GM18502 (cell line): ENCODE measurements around the gene B3GNT5.

Experiments
- ATAC-seq: cut with Tn5 transposase; IDR thresholded peaks from one replicate; pipeline ENCODE4 v1.9.1; 2021; ENCODE audit warnings: mild to moderate bottlenecking; ENCODE audit not compliant: unreplicated experiment, poor library complexity

Gene B3GNT5, protein sequence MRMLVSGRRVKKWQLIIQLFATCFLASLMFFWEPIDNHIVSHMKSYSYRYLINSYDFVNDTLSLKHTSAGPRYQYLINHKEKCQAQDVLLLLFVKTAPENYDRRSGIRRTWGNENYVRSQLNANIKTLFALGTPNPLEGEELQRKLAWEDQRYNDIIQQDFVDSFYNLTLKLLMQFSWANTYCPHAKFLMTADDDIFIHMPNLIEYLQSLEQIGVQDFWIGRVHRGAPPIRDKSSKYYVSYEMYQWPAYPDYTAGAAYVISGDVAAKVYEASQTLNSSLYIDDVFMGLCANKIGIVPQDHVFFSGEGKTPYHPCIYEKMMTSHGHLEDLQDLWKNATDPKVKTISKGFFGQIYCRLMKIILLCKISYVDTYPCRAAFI

DNA sequence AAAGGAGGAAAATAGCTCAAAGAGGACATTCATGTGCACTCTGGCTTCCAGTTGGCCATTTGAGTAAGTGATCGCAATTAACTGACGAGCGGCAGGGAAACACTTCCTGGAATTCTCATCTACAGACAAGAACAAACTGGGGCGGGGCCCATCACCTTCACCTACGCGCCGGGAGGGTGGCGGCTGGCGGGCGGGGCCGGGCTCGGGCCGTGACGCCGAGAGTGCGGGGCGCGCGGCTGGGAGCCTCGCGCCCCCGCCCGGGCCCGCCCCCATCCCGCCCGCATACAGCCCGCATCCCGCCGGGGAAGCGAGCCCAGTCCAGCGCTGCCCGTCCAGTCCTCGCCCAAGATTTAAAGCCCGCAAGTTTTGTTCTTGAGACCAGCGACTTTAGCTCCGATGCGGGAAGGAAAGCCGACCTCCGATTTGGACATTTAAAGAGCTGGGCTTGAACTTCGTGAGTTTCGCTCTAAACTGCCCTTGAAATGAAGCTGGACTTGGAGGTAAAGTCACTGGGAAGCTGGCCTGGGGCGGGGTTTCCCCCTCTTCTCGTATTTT lies at the start of gene B3GNT5:
Gene B3GNT5, plus strand, starts transcription at position 281 of the 555 bp plus-strand sequence. CDS start 16,546 bp downstream, outside the sequence.
- no peak for ATAC-seq

DNA sequence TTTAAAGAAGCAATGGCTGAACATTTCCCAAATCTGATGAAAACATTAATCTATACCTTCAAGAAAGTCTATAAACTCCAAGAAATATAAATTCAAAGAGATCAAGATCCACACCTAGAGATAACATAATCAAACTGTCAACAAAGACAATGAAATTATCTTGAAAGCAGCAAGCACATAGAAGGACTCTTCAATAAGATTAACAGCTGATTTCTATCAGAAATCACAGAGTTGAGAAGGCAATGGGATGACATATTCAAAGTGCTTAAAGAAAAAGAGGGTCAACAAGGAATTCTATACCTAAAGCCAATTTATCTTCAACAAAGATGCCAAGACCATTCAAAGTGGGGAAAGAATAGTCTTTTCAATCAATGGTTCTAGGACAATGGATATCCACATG lies 49.4 kb upstream of the B3GNT5 start:
- ATAC-seq = no peak

DNA sequence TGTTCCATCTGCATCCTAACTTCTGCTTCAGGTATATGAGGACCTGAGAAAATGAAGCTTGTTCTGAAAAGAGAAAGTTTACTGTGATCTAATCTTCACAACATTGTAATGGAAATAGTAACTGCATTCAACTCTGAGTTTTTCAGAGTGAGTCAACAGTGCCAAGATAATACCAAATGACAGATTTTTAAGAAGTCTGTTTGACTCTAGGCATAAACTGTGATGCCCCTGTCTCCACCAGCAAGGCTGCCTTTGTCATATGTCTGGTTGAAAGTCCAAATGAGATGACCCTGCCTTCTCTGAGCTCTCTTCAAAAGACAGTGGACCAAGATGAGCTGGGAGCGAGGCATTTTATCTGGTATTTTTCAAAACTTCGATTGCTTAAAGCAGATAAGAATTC lies 44.8 kb upstream of the B3GNT5 start:
- ATAC-seq = no peak

DNA sequence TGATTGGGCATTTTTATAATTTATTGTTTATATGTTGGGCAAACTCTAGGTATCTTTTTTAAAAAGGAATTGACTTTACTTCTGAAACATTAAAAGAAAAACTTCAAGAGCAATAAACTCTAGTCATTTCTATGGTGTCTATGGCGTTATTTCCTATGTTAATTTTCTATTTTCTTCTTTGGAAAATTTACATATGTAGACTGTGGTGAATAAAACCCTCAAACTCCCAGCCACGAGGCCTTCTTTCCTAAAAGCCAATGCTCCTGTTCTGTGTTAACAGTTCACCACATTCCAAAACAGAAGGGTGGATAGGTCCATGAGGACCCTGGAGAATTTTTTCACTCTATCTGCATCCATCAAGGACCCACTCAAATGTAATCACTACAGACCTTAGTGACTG lies 44.3 kb upstream of the B3GNT5 start:
- ATAC-seq = no peak

DNA sequence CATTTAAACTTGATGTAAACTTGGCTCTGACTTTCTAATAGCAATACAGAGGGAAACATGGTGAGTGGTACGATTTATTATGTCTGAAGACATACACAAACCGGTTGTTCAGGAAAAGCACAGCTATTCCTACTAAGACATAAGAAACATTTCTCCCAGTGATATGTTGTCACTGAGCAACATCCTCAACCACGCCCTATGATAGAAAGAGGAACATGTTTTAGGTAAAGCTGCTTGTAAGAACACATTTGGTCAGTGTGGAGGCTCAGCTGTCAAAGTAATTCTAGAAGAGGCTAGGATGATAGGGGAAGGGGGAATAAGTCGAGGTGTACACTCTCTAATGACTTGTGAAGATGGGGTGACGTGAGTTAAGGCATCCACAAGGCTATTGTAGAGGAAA lies 42.7 kb upstream of the B3GNT5 start:
- ATAC-seq = no peak

DNA sequence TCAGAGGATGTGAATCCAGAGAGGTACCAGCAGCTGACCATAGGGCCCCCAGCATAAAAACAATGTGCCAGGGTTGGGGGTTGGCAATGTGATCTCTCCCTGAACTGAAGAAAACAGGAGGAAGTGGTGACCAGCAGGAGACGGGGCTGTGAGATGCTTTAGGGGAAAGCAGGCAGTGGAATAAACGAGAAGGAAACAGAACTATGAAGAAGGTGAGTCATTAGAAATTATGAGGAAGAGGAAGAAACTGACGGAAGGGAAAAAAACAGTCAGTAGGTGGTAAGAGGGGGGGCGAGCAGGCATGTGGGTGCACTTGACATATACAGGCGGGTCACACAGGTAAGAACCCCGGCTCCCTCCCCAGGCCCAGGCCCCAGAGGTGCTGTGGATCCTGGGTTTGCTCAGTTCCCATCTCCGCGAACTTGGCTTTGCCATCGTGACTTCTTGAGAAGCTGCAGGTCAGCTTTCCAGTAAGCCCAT lies 42.2 kb upstream of the B3GNT5 start:
- ATAC-seq = no peak

DNA sequence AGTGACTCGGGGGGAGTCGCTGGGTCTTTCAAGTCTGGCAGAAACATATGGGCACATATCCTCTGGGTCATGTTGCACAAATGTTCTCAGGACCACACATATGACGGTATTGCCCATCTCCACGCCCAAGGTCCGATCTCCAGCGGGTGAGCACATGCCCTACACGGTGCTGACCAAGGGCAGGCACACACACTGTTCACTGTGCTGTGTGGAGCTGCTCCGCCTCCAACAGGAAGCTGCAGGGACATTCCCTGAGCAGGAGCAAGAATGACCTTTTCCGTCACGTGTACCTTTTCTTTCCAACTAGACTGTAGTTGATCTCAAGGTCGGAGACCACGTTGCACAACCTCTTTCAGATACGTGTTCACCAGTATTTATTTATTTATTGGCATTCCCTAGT lies 41.7 kb upstream of the B3GNT5 start:
- ATAC-seq = no peak

DNA sequence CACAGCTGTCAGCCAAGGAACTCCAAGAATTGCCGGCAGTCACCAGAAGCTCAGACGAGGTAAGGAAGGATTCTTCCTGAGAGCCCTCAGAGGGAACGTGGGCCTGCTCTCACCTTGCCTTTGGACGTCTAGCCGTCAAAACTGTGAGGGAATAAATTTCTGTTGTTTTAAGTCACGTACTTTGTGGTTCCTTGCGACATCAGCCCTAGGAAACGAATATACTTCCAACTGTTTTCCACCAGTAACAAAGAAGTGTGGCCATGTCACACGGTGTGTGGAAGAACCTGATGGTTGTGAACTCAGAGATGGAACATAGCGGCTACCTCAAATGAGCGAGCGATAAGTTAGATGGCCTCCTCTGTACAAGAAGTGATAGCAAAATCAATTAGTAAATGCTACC lies 41.0 kb upstream of the B3GNT5 start:
- no peak for ATAC-seq

DNA sequence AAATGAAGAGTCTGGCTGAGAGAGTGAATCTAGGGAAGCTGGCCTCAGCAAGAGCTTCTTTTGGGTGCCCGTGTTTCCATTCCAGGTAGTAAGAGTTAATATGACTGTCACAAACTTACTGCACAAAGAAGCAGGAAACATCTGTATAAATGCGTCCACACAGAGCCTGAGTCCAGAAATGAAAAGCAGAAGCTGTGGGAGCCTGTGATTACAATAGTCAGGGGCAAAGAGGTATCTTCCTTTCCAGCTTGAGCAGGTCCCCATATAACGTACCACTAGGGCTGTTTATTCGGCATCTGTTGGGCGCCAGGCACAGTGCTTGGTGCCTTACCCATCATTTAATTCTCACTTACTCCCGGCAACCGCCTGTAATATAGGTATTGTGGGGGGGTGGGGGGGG lies 40.5 kb upstream of the B3GNT5 start:
- ATAC-seq = no peak

DNA sequence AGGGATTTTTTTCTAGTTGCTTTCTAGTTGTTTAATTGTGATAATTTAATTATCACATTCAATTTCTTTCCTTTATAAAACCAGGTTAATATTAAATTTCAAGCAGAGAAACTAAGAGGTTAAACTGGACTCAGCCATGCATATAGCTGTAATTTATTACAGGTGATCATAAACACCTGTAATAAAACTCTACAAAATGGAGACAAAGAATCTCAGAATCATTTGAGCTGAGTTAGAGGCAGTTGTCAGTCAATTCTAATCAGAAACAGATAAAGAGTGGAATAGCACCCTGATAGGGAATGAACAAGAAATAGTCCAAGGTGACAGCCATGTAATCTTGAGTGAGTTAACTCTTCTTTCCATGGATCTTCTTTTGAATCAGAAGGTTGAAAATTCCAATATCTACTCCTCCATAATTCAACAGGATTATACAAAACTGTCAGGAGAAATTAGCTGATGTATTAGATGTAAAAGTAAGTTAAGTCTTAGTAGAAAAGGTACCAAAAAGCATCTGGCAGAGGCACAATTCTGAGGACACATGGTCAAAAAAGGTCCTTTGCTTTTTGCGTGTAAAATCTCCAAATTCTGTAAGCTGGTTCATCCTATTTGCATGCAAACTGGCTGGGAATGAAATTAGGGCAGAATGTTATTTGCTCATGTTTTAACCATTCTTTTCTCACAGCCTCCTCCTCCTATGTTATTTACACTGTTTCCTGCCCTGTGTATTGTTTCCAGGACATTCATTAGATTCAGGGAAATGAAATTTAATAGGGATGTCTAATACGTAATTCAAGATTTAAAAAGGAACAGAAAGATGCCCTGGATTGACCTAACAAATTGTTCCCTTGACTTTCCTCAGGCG lies 39.4 kb upstream of the B3GNT5 start:
- no peak for ATAC-seq

DNA sequence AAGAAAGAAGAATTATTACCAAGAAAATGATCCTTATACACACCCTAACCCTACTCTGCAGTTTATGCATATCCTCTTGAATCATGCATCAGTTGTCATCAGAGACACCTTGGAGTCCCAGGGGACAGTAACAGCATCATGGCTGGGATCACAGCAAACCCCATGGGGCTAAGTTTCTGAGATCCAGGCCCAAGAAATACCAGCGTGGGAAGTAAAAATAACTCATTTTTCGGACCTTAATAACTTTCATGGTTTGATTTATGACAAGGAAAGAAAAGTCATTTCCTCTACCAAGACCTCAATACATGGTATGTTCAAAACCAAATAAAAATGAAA lies 38.8 kb upstream of the B3GNT5 start:
- no peak for ATAC-seq

DNA sequence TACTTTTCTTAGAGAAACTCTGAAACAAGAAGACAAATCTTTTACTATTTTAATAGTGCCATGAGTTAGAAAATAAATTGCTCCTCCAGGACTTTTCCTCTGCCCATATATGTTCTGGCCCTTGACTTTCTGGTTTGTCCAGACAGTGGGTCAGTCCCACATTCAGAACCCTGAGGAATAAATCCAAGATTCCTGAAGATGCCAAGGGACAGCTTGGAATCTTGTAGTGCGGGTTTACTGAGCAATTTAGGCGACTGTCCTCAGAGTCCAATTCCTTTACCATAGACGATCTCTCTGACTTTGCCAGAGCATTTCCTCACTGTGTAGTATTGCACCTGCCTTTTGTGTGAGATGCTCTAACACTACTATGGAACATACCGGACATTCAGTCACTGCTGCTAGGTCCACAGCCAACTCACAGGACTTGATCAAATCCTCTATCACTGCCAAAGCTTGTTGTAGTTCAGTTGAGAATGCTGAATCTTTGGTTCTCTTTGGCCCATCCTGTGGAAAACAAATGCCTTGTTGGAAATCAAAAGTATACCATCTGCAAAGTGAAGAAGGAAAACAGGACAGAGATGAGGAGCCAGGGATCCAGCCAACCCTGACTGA lies 37.4 kb upstream of the B3GNT5 start:
- no peak for ATAC-seq

DNA sequence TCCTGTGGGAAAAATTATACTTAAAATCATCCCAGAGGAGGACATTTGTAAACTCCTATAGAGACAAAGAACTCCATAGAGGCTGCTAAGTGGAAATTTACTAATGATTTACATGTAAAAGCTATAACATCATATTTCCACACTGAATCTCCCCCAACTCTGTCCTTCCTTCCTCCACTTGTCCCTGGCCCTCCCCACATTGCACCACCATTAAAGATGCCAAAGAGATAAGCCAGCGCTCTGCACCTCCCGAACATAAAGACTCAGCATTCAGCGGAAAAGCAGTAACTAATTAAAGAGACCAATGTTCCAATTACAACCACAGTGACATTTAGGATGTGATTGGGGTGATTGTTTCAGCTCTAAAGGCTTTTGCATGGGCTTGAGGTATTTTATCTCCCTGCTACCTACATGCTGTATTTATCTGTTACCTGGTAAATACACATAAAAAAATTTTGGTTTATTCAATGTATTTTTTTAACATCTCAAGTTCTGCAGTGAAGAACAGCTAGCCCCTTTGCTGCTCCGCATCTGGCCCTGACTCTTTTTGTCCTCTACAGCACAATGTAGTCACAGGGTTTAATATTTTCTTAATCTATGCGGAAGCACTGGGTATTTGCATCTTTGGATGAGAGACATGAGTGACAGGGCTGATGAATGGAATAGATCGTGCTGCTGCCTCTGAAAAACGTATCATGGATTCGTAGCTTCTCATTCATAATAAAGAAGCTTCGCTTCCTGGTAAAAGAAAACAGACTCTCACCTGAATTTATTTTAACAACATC lies 35.3 kb upstream of the B3GNT5 start:
- ATAC-seq = no peak

DNA sequence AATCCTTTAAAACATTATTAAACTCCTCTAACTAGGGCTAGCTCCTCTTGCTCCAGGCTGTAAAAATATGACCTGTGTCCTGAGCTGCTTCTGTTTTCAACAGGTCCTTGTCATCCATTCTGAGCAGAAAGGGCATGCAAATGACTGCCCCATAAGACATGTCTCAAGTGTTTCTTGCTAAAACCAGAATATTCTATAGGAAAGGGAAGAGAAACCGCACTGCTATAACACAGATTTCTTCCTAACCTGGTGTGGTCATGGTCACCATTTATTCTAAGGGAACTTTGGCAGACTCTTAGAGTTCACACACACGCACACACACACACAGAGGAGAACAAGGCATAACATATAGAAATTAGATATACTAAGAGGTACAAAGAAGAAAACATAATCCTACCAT lies 34.2 kb upstream of the B3GNT5 start:
- no peak for ATAC-seq

DNA sequence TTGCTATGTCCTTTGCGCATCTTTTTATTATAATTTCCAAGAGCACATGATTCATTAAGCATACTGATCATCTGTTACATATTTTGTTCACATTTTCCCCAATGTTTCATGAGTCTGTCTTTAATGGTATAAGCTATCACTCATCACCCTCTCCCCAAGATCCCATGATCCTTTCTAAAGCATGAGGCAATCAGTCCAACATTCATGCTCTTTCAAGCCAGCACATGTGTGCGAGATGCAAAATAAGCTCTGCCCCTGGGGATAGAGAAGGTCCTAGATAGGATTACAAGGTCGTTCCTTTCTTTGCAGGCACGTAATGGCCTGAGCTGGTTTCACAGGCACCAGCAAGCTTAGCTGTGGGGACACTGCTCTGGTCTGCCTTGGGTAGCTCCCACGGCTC lies 32.2 kb upstream of the B3GNT5 start:
- no peak for ATAC-seq

DNA sequence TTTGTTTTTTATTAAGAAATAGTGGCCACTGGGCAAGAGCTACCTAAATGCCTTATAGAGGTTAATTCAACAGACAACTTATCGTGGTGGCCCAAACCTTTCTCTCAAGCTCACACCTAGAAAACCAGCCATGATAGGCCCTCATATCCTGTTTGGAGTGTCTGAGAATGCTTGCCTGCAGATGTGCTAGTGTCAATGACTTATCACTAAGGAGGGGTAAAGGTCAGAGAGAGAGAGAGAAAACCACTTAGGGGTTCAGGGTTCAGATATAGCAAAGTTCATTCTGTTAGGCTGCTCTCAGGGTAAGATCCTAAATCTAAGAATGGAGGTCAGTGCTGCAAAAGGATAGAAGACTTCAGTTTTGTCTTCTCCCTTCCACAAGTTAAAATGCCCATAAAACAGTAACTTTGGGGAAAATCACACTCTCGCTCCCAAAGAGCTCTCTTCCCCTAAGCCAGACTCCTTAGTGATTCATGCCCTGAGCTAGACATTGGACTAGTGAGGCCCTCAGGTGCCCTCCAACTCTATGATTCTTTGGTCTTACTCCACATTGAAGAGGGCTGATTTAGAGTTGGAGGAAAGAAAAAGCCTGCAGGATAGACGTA lies 30.3 kb upstream of the B3GNT5 start:
- ATAC-seq = no peak

DNA sequence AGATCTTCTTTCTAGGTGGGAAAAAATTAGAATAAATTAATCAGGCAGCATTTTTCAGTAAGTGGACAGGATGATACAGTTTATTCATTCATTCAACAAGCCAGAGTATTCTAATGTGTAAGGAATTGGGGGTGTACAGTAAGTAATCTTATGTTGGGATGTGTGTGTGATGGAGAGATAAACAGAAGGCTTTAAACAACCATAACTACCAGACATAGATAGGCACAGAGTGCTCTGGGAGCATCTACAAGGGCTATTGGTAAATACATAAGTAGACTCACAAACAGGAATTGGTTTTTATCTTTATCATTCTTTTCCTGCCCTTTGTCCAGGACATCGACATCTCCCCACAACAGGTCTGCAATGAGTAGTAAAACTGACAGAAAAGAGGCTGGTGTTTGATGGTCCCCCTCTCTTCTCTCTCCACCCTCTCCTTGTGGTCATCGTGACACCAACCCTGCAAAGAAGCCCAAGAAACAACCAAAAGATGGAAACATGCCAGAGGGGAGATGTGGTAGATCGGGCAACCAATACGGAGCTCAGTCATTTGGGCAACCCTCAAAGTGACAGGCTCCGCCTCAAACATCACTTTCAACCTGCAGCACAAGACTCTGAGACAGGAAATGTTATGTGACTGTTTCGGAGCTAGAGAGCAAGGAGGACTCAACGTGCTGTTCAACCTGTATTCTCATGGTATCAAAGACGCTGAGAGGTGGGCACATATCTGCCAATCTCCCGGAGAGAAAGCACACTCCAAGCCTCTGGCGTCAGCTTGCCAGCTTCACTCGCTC lies 28.7 kb upstream of the B3GNT5 start:
- no peak for ATAC-seq

DNA sequence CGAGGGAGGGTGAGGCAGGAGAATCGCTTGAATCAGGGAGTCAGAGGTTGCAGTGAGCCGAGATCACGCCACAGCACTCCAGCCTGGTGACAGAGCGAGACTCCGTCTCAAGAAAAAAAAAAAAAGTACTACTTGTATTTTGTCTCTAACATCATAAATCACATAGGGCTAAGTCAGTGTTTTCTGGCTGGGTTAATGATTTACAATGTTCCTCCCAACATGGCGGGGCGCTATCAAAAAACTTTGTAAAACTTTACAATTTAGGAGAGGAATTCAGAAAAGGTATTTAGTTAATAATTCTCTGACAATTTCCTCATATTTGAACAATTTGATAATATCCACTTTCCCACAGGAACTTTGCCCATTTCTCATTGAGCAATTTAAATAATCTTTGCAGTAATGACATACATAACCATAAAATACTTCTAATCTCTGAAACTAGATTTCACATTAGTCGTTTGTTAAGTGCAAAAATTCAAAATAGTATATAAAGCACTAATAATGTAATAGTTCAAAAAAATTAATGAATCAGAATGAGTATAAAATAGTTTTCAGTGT lies 26.6 kb upstream of the B3GNT5 start:
- no peak for ATAC-seq

DNA sequence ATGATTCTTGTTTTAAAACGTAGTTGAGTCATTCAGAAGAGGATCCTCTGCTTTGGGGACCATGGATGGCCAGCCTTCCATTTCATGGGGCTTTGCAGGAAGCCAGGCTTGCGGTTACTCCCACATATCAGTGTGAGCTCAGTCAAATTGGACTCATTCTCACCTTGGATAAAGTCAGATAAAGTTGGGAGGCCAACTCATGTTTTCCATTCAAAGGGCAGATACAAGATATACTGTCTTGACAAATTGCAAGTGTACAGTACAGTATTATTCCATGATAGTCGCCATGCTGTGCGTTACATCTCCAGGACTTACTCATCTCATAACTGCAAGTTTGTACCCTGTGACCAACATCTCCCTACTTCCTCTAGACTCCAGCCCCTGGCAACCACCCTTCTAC lies 25.5 kb upstream of the B3GNT5 start:
- no peak for ATAC-seq
